Breast epithelium (tissue), 4 donors: ENCODE measurements around the gene SLC17A3. TPM values are rescaled to one million over a fixed set of nuclear protein-coding genes. Genes with fewer than 3 reads are reported as not detected.

Experiments used
- DNase-seq, 2 donors: peaks; one replicate each; pipeline ENCODE4 v3.0.0-alpha.2; 2019; ENCODE audit warnings: low spot score in 2 of 2
- H3K27ac ChIP-seq, 2 donors: fragments of 200-600 bp; sonication (generic) in 1 of 2; one replicate each; pipeline ENCODE4 v1.5.1; 2016 to 2019; ENCODE audit warnings: mild to moderate bottlenecking in 1 of 2
- H3K27me3 ChIP-seq, 2 donors: fragments of 200-600 bp; sonication (generic) in 1 of 2; one replicate each; pipeline versions ENCODE4 v1.5.1 to v1.6.0; 2017 to 2019; ENCODE audit warnings: control low read depth in 1 of 2, mild to moderate bottlenecking in 1 of 2
- H3K36me3 ChIP-seq: fragments of 200-600 bp; one replicate; pipeline ENCODE4 v1.5.1; 2019
- H3K4me1 ChIP-seq, 2 donors: fragments of 200-600 bp; sonication (generic); one replicate each; pipeline ENCODE4 v1.5.1; 2016 to 2019; ENCODE audit warnings: control low read depth in 1 of 2
- H3K4me3 ChIP-seq, 3 donors: fragments of 200-600 bp; sonication (generic); 1 replicate in 2 of 3; 2 replicates in 1 of 3; pipeline ENCODE4 v1.5.1; 2016 to 2019; ENCODE audit warnings: mild to moderate bottlenecking in 3 of 3, moderate library complexity in 2 of 3
- H3K9me3 ChIP-seq, 2 donors: fragments of 200-600 bp; sonication (generic) in 1 of 2; one replicate each; pipeline ENCODE4 v1.5.1; 2016 to 2019; ENCODE audit warnings: control low read depth in 1 of 2
- CTCF ChIP-seq, 3 donors: fragments of 450-650 bp; IDR thresholded peaks; one replicate each; pipeline ENCODE4 v1.5.1; 2016 to 2017; ENCODE audit warnings: antibody characterized with exemption in 3 of 3, mild to moderate bottlenecking in 3 of 3, moderate library complexity in 3 of 3
- POLR2A ChIP-seq: fragments of 450-650 bp; IDR thresholded peaks from one replicate; pipeline ENCODE4 v1.6.1; 2016; ENCODE audit warnings: antibody characterized with exemption, mild to moderate bottlenecking, moderate library complexity
- POLR2AphosphoS5 ChIP-seq, 3 donors: sonication (generic); formaldehyde crosslinking; IDR thresholded peaks; one replicate each; pipeline ENCODE4 v1.6.1; 2017; ENCODE audit warnings: antibody characterized with exemption in 3 of 3
- intact Hi-C: fragments of 100-400 bp; cut with DNase I; formaldehyde crosslinking; loops from one replicate; pipeline ENCODE4 v1.15.1; 2023; ENCODE audit warnings: low total_unique reads
- total RNA-seq, 3 donors: library from RNA; depleted of rRNA; stranded (reverse); fragments of >200 nt; gene quantifications; one replicate each; pipeline ENCODE4 v1.1.0, GENCODE V29; 2016

Gene SLC17A3
- total RNA-seq, 3 donors from 2014 or later: not detected

- H3K9me3 ChIP-seq: no peaks in the 10 kb centered on the region
- no peaks in the 10 kb centered on the region for H3K4me1 ChIP-seq
- H3K4me3 ChIP-seq: no peak overlapping the region
- no peak overlapping the region for H3K27ac ChIP-seq
- H3K27me3 ChIP-seq: no peaks in the 10 kb centered on the region
- TF ChIP-seq CTCF (IDR thresholded peaks at IDR 0.05): no peak
- TF ChIP-seq POLR2A: no peak
- TF ChIP-seq POLR2AphosphoS5 (IDR thresholded peaks at IDR 0.05): no peak
- intact Hi-C loops: no loop called here
- no peaks in the 10 kb centered on the region for H3K36me3 ChIP-seq
- no peak for DNase-seq
Measured at GRCh38 chr6:25866011-25866410, 8.0 kb downstream of the SLC17A3 start.

- no peaks in the 10 kb centered on the region for H3K9me3 ChIP-seq
Measured at GRCh38 chr6:25863360-25863759, 10.7 kb downstream of the SLC17A3 start.

GRCh38 chr6:25862199-25862598 is 11.8 kb downstream of the SLC17A3 start:
- TF ChIP-seq CTCF (IDR thresholded peaks at IDR 0.05) (no peak), POLR2AphosphoS5 (IDR thresholded peaks at IDR 0.05) (no peak), POLR2A (no peak)
- Histone ChIP-seq H3K27ac (no peak overlapping the region), H3K4me3 (no peak overlapping the region), H3K36me3 (no peaks in the 10 kb centered on the region), H3K9me3 (no peaks in the 10 kb centered on the region), H3K4me1 (no peaks in the 10 kb centered on the region), H3K27me3 (no peaks in the 10 kb centered on the region)
- DNase-seq: no peak
- intact Hi-C loops: no loop called here

More at GRCh38 chr6:25863360-25863759, 10.7 kb downstream of the SLC17A3 start:
- H3K27ac ChIP-seq: no peak overlapping the region
- H3K4me1 ChIP-seq: no peaks in the 10 kb centered on the region
- no peaks in the 10 kb centered on the region for H3K36me3 ChIP-seq
- TF ChIP-seq POLR2AphosphoS5 (IDR thresholded peaks at IDR 0.05) (no peak), POLR2A (no peak), CTCF (IDR thresholded peaks at IDR 0.05) (no peak)
- no peak overlapping the region for H3K4me3 ChIP-seq
- no peaks in the 10 kb centered on the region for H3K27me3 ChIP-seq
- no peak for DNase-seq
- intact Hi-C loops: no loop called here

- H3K27ac ChIP-seq: no peak overlapping the region
- no peaks in the 10 kb centered on the region for H3K4me1 ChIP-seq
- no peaks in the 10 kb centered on the region for H3K36me3 ChIP-seq
- no peak for DNase-seq
- TF ChIP-seq POLR2AphosphoS5 (IDR thresholded peaks at IDR 0.05): no peak
- no peak for TF ChIP-seq POLR2A
- no peak for TF ChIP-seq CTCF (IDR thresholded peaks at IDR 0.05)
- H3K9me3 ChIP-seq: no peaks in the 10 kb centered on the region
- intact Hi-C loops: no loop called here
- H3K4me3 ChIP-seq: no peak overlapping the region
- no peaks in the 10 kb centered on the region for H3K27me3 ChIP-seq
Measured at GRCh38 chr6:25852756-25853155, 21.3 kb downstream of the SLC17A3 start.

GRCh38 chr6:25851961-25852360 is 22.1 kb downstream of the SLC17A3 start:
- no peak overlapping the region for H3K27ac ChIP-seq
- intact Hi-C loops: no loop called here
- TF ChIP-seq POLR2A (no peak), POLR2AphosphoS5 (IDR thresholded peaks at IDR 0.05) (no peak), CTCF (IDR thresholded peaks at IDR 0.05) (no peak)
- H3K9me3 ChIP-seq: no peaks in the 10 kb centered on the region
- DNase-seq: no peak
- no peaks in the 10 kb centered on the region for H3K36me3 ChIP-seq
- no peak overlapping the region for H3K4me3 ChIP-seq
- no peaks in the 10 kb centered on the region for H3K27me3 ChIP-seq
- H3K4me1 ChIP-seq: no peaks in the 10 kb centered on the region
